A673 (cell line): Measurements from ENCODE around the gene MT1G.

Experiments
- EZH2 ChIP-seq: fragments of 200-600 bp; sonication (generic); IDR thresholded peaks from 2 replicates; pipeline ENCODE4 v1.6.1; 2017; ENCODE audit warnings: borderline replicate concordance, low read depth, mild to moderate bottlenecking, mixed read lengths, antibody characterized with exemption, low read length; ENCODE audit not compliant: poor library complexity, severe bottlenecking
- TF ChIP-seq, protein P1 (sequence below): fragments of 300-800, 200-600 bp; sonication (generic); conservative IDR thresholded peaks from 2 replicates; pipeline ENCODE4 v1.5.1; 2017; ENCODE audit warnings: low read depth, mild to moderate bottlenecking, antibody characterized with exemption, low read length, moderate library complexity, mixed read lengths

DNA sequence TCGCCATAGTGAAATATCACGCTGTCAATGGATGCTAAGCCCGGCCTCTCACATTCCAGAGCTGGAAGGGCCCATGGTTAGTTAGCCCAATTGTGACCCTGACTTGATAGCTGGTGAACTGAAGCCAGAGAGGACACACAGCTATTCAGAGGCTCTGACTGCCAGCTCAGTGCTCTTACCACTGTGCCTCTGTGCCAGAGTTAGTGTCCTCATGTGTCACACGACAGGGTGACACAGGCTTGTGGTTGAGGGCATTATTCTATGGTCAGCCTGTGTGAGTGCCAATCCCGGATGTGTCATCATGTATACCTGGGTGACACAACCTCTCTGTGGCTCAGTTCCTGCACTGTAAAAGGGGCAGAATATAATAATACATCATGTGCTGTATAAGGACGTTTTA lies 12.0 kb upstream of the MT1G start:
- TF ChIP-seq EZH2, result no peak
- TF ChIP-seq, protein P1, sequence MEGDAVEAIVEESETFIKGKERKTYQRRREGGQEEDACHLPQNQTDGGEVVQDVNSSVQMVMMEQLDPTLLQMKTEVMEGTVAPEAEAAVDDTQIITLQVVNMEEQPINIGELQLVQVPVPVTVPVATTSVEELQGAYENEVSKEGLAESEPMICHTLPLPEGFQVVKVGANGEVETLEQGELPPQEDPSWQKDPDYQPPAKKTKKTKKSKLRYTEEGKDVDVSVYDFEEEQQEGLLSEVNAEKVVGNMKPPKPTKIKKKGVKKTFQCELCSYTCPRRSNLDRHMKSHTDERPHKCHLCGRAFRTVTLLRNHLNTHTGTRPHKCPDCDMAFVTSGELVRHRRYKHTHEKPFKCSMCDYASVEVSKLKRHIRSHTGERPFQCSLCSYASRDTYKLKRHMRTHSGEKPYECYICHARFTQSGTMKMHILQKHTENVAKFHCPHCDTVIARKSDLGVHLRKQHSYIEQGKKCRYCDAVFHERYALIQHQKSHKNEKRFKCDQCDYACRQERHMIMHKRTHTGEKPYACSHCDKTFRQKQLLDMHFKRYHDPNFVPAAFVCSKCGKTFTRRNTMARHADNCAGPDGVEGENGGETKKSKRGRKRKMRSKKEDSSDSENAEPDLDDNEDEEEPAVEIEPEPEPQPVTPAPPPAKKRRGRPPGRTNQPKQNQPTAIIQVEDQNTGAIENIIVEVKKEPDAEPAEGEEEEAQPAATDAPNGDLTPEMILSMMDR, result no peak
